Myocyte (in vitro differentiated cells): ENCODE results near the gene MARK3. TPM values are rescaled to one million over a fixed set of nuclear protein-coding genes. Genes with fewer than 3 reads are reported as not detected.

ENCODE experiments used
- DNase-seq: peaks from one replicate; pipeline ENCODE4 v3.0.0-alpha.2; 2012; ENCODE audit warnings: low read depth
- total RNA-seq: library from RNA; depleted of rRNA; stranded (reverse); fragments of >200 nt; gene quantifications from 2 replicates; pipeline ENCODE4 v1.2.3, GENCODE V29; 2014

Gene MARK3
- total RNA-seq, 1 donor from 2014 or later: 82.0 TPM

DNA sequence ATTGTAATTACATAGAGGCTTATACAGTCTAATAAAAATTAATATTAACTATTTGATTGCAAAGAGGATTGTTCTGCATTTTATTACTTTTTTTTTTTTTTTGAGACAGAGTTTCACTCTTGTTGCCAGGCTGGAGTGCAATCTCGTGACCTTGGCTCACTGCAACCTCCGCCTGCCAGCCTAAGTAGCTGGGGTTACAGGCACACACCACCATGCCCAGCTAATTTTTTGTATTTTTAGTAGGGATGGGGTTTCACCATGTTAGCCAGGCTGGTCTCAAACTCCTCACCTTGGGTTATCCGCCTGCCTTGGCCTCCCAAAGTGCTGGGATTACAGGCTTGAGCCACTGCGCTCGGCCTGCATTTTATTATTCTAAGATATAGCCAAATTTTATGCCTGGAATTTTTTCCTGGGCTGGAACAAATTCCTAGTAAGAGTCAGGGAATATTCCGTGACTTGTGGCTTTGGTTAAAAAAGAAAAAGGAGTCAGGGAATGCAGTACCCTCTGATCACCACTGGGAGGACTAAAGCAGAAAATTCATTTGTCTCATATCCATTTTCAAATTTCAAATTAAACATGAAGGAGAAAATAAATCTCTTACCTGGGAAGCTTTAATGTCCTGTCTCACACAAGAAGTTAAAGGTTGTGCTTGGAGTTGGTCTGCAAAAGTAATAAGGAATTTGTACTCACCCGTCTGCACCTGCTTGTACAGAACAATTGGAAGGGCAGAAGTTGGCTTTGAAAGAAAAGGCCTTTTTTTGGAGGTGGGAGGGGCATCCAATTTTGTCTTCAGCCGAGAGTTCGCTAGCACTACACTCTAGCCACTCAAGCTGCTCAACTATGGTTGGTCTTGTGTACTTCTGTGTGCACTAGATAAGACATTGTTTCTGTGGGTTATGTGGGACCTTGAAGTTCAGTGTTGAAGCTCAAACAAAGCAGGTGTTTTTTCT lies 8.7 kb downstream of the MARK3 start:
- peak; percentile 67 for DNase-seq

DNA sequence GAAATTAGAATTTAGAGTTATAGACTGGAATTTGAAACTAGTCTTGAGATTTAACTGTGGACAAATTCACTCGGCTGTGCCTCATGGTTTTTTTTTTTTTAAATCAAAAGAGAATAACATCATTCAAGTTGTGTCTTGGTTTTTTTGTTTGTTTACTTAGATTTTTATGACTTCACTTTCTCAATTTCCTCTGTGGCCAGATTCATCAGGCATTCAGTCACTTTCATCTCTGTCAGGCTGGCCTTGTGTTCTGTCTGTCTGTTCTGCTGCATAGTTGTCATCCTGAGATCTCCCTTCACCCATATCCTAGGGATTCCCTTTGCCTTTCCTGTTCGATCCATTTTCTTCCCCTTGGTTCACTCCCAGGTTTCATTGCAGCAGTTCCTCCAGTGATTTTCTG lies 10.0 kb downstream of the MARK3 start:
- DNase-seq: peak; percentile 28

DNA sequence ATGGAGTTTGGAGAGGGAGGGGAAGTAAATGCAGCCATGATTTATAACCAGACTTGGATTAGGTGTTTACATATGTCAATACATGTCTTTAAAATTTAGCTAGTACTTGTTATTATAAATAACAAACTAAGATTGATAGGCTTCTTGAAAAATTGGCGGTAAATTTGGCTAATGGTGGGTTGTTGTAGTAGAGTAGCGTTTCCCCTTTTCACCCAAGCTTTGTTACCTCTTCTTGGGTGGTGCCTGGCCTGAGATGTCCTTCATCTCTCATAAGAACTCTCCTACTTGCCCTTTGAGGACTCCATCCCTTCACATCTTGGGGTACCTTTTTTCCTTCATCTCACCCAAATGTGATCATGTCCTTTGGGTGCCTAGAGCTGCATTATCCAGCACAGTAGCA lies 11.2 kb downstream of the MARK3 start:
- no peak for DNase-seq

DNA sequence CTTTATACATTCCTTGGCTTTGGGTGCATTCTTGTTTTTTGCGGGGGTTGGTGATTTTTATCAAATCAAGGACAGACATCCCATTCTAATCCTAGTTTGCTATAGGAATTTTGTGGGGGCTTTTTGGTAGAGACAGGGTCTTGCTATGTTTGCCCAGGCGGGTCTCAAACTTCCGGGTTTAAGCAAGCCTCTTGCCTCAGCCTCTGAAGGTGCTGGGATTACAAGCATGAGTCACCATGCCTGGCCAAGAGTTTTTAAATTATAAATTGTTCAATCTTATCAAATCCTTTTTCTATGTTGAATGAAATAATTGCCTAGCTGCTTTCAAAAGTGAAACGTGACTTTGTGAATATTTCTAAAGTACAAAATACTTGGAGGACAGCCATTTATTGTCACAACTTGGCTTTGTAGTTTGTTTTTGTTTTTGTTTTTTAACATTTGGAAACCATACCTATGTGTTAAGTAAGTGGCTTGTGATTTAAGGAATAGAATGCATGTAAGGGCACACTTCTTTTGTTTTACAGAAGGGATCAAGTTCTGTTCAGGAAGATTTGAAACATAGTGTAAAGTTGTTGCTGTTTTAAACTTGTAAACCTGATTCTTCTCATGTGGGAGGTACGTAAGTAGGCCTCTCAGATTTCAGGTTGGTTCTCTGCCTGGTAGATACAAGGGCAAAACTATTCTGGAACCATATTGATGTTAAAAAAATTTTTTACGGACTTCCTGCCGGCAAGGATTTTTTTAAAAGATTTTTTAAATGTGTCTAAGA lies 13.4 kb downstream of the MARK3 start:
- no peak for DNase-seq

DNA sequence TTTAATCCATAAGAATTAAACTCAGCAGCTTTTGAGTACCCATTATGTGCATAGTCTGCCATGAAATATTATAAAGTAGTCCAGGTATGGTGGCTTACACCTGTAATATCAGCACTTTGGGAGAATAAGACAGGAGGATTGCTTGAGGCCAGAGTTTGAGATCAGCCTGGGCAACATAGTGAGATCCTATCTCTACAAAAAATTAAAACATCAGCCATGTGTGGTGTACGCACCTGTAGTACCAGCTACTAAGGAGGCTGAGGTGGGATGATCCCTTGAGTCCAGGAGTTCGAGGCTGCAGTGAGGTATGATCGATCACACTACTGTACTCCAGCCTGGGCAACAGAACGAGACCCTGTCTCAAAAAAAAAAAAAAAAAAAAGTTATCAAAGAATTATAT lies 15.3 kb downstream of the MARK3 start:
- DNase-seq: no peak

DNA sequence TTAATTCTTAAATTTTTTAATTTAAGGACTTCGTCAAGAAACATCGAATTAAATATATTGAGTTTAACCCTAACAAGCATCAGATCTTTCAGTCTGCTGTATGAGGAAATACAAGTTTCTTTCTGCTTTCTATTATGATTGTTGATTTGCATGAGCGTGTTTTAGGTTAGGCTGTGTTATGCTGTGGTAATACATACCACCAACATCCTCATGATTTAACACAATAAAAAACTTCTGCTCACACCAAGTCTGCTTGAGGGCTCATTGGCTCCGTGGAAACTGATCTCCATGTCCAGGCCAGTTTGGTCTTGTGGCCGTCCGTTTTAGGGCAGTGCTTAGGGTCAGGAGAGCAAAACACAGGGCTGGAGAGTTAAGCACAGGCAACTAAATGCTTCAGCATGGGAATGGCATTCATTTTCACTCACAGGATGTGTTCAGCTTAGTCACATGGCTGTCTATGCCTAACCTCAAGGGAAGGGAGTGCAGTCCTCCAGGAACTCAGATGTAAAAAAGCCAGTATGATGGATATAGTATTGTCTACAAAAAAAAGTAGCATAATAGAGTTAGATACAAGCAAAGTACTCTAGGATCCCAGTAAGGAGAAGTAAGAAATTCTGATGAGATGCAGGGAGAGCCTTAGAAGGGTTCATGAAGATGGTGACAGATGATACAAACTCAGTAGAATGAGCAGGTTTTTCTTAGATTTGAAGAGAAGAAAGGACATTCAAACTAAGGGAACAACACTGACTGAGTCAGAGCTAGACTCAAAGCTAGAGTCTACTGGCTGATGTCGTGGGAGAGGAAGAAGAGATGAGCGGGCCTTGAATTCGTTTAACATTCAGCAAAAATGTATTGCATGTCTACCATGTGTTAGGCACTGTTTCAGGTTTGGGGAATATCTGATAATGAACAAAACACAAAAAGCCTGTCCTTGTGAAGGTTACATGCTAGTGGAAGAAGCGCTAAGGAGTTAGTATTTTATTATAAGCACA lies 16.3 kb downstream of the MARK3 start:
- peak; percentile 71 for DNase-seq

DNA sequence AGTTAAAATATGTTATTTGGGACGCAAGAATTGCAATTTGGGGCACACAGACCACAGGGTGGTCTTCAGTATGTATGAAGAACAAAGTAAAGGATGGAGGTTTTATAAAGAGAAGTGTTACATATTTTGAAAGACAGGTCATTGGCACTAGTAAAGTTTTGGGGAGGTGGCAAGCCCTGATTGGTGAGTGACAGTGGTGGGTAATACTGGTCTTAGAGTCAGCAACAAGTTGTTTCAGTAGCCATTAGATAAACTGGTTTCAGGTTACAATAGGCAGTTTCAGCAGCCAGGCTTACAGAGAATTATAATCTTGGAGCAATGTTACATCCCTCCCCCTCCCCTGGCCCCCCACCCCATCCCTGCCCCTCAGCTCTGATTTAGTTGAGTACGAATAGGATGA lies 17.5 kb downstream of the MARK3 start:
- peak; percentile 44 for DNase-seq

DNA sequence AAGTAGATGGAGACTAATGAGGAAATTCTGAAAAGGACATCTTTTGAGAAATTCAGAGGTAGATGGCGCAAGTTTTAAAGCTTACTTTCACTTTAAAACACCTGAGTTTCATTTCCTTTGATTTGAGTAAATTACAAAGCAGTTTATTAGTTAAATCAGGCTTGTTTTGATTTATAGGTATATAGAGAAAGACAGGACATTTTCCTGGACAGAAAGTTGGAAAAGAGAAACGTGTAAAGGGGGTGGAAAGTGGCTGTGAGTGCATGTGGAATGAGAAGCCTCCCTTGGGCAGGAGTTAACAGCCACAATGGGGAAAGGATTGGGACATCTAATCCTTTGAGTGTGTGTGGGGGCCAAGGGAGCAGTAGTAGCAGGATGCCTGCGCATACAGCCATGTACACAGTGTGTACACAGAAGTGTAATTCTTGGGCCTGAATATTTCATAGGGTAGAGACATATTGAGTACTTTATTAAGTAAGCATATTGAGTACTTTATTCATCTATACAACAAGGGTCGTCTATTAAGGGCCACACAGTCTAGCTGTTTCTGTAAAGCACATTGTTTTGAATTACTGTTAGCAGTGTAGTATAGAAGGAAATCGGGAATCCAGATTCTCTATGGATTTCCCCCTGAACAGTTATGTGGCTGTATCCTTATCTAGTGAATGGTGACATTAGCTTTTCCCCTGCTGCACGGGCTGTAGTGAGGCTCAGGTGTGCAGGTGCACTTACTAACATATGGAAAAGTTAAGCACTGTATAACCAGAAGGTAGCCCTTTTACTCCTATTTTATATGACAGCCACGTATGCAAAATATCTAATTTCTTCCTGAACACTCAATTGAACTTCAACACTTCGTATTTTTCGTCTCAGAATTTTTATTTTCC lies 19.1 kb downstream of the MARK3 start:
- DNase-seq: no peak

DNA sequence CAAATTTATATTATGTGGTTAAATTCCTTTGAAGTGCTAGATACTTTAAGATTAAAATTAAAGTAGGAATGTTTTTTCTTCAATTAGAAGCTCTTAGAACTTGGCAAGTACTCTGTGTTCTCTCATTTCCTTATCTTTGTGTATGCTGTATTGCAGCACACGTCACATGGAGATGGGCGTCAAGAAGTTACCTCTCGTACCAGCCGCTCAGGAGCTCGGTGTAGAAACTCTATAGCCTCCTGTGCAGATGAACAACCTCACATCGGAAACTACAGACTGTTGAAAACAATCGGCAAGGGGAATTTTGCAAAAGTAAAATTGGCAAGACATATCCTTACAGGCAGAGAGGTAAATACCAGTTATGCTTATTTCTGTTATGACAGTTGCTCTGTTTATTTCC lies 19.7 kb downstream of the MARK3 start:
- DNase-seq: no peak

DNA sequence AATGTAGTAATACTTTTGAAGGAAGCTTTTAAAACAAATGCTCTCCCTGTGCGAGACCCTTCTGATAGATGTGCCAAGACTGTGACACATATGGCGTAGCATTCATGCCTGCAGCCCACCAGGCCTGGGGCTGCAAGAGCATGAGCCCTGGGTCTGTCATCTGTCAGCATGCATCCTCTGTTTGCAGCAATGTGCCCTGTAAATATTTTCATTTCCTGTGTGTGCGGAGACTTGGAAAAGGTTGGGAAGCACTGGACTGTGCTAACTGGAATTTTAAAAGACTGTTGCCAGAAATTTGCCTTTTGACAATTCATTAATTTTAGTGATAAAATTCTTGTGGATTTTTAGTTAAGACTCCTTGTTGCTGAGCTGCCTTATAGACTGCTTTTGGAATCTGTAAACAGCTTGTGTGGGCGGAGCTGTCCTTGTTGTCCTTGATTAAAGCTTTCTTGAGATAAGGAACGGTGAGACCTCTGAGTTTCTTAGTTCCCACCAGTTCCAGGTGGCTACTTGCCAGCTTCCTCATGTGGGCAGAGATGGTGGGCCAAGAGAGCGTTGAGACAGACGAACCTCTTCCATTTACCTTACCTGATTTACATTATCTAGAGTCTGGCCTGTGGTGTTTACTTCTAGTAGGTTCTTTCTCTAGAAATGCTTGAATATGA lies 23.4 kb downstream of the MARK3 start:
- no peak for DNase-seq

DNA sequence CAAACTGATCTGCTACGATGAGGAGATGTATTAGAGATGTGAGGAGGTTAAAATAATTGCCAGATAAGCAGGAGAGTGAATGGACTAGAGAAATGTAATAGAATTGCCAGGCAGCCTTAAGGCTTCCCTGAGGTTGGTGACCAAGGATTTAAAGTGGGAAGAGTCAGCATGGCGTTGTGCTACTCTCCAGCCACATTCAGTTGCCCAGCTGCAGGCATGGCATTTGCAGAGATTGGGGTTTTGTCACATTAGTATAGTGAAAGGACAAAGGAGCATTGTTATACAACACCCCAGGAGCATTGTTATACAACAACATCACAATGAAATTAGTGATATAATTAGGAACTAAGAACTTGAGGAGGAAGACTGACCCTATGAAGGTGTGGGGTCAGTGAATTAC lies 31.7 kb downstream of the MARK3 start:
- DNase-seq: peak; percentile 51

DNA sequence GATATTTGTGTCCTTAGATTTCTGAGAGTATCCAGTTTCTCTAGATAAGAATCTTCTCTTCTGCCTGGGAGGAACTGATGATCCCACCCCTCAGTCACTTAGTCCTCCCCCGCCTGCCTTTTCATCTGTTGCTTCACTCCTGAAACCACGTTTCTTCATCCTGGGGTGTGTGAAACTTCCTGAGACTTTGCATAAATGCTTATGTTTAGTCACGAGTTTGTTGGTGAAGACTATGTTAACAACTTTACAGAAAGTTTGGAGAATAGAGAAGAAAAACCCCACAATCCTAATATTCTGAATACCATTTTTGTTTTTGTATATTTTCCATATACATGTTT lies 33.2 kb downstream of the MARK3 start:
- DNase-seq: no peak

DNA sequence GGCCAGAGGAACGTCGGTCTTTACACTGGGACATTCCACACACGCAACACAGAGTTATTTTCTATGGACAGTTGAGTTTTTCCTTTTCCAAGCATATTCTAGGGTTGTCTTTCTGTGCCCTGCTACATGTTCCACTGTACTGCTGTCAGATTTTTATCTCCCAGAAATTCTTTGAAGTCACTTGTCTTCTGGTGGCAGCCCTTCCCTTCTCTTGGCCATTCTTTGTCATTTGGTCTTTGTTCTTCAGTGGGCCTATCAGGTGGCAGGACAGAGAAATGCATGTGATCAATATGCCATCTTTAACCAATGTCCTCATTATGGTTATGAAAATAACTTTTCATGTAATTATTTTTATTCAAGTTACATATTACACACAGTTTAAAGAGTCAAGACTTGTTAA lies 36.3 kb downstream of the MARK3 start:
- DNase-seq: no peak

DNA sequence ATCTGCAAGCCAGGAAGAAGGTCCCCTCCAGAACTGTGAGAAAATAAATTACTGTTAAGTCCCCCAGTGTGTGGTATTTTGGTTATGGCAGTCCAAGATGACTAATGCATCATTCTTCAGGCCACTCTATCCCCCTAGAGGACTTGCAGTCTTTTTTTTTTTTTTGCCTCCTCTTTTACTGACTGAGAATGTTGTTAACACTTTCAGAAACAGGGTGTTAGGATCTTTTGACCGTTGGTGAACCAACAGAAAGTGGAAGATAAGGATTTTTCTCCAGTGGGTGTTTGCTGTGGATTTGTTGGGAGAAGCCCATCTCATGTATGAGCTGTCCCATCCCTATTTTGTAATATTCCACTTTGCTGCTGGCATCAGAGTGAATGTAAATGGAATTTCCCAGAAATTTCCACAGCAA lies 37.8 kb downstream of the MARK3 start:
- peak; percentile 64 for DNase-seq

DNA sequence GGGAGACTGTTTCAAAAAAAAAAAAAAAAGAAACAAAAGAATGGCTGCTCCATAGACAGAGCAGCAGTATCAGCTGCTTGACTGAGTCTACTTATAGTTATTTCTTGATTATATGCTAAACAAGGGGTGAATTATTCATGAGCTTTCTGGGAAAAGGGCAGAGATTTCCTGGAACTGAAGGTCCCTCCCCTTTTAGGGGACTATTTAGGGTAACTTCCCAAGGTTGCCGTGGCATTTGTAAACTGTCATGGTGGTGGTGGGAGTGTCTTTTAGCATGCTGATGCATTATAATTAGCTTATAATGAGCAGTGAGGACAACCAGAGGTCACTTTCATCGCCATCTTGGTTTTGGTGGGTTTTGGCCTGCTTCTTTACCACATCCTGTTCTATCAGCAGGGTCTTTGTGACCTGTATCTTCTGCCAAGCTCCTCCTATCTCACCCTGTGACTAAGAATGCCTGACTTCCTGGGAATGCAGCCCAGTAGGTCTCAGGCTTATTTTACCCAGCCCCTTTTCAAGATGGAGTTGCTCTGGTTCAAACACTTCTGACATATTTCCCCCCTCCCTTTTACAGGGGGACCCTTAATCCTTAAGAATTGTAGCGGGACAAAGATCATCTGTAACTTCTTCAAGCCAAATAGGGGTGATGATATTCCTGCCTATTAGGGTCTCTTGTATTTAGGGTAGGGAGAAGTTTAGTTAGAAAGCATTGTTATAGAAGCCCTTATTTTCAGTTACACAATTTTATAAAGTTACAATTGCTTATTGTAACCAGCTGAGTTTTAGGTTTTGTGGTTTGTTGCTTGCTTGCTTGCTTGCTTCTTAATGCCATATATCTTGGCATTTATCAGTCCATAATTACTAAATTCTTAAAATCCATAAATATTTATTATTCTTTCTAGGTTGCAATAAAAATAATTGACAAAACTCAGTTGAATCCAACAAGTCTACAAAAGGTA lies 42.5 kb downstream of the MARK3 start:
- DNase-seq: peak; percentile 75

DNA sequence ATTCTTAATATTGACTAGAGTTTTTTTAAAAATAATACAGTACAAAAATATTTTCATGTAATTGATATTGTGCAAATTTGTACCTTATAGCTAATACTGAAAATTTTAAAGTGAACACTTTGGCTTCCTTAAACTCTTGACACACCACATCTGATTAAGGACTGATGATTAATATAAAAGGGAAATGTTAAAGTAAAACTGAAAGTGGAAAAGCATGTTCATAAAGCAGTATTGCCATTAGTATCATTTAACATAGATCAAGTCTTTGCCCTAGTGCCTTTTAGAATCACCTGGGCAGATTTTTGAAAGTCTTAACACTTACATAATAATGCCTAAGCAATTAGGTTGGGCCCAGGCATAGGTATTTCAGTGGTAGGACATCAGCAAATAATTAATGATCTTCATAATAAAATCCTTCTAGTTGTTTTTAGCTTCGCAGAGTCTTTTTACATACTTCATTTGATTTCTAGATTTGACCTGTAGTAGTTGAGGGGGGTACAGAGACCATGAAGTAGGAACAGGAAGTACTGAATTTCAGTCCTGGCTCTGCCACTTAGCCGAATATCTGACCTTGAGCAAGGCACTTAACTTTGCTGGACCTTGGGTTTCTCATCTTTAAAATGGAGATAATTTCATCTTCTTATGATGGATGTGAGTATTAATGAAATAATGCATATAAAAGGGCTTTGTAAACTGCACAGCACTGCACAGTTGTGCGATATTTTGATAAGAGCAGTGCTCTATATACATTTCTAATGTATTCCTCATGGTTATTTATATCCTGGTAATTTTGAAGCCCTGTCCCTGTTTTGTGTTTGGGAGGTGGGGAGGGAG lies 43.7 kb downstream of the MARK3 start:
- no peak for DNase-seq

DNA sequence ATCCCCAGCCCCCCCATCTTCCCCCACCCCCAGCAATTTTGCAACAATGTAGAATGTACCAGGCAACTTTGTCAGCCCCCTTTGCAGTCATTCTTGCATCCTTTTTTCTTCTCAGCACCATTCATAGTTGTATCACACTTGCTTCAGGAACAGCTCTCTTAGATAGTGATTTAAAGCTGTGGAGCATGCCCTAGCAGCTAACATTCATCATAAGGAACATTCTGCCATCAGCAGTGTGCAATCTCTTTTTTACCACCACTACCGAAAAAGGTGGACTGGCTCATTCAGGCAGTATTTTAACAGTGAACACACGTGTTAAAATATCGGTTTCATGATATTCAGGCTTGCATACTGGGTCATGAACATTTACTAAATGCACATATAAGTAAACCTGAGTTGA lies 45.1 kb downstream of the MARK3 start:
- no peak for DNase-seq

DNA sequence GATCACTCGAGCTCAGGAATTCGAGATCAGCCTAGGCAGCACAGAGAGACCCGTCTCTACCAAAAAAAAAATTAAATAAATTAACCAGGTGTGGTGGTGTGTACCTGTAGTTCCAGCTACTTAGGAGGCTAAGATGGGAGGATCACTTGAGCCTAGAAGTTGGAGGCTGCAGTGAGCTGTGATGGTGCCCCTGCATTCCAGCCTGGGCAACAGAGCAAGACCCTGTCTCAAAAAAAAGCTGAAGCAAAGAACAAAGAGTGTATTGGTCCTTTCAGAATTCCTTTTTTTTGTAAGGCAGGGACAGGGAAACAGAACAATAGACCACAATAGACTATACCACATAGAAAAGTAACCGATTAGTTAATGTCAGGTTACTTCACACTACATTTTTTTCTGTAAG lies 47.4 kb downstream of the MARK3 start:
- no peak for DNase-seq
